ENCODE measurements around the gene HOXA4.

The HOXA4 gene

GRCh38 chr7:27101171-27101956 is 29.2 kb downstream of the HOXA4 start:
- Histone ChIP-seq H3K27ac (ENCODE audit: low read depth, low read length) (no peak overlapping the region), H2BK15ac (replicated peaks; ENCODE audit: low read depth) (no peak overlapping the region), H3K79me2 (ENCODE audit: control insufficient read depth, insufficient read depth, low read length) (no peaks in the 10 kb centered on the region), H3K18ac (ENCODE audit: low read length) (no peak overlapping the region), H3K56ac (ENCODE audit: low read length) (no peak overlapping the region), H4K5ac (ENCODE audit: low read length) (no peak overlapping the region), H3K79me1 (ENCODE audit: low read length) (no peaks in the 10 kb centered on the region), H2BK5ac (ENCODE audit: low read length) (no peak overlapping the region), H3K4me1 (ENCODE audit: control insufficient read depth, low read depth, low read length) (no peaks in the 10 kb centered on the region), H4K8ac (ENCODE audit: low read depth, low read length) (no peak overlapping the region), H3K27me3 (ENCODE audit: insufficient read depth, low read length, poor library complexity) (peaks cover 93% of the 10 kb centered on the region), H3K4me2 (ENCODE audit: low read length) (peak overlapping the region; percentile 21), H3K9ac (ENCODE audit: low read length) (no peak overlapping the region), H3K4me3 (ENCODE audit: low read length) (no peak overlapping the region), H3K23ac (ENCODE audit: low read length) (no peak overlapping the region), H3K36me3 (ENCODE audit: control insufficient read depth, insufficient read depth, low read length) (no peaks in the 10 kb centered on the region), H3K4ac (ENCODE audit: low read depth, low read length) (no peak overlapping the region), H2BK120ac (ENCODE audit: low read depth, low read length) (no peak overlapping the region), H2AK5ac (ENCODE audit: low read length) (no peak overlapping the region)
- WGBS (ENCODE audit: extremely low coverage, insufficient coverage, low lambda C conversion rate): no CpG with 5 or more reads among the region's 25 CpGs
- no peak for DNase-seq

- Histone ChIP-seq H2BK5ac (ENCODE audit: low read length) (no peak overlapping the region), H2BK15ac (replicated peaks; ENCODE audit: low read depth) (no peak overlapping the region), H2BK120ac (ENCODE audit: low read depth, low read length) (no peak overlapping the region), H3K27me3 (ENCODE audit: insufficient read depth, low read length, poor library complexity) (peaks cover 88% of the 10 kb centered on the region), H3K36me3 (ENCODE audit: control insufficient read depth, insufficient read depth, low read length) (no peaks in the 10 kb centered on the region), H3K4me3 (ENCODE audit: low read length) (no peak overlapping the region), H4K8ac (ENCODE audit: low read depth, low read length) (no peak overlapping the region), H3K18ac (ENCODE audit: low read length) (no peak overlapping the region), H3K79me2 (ENCODE audit: control insufficient read depth, insufficient read depth, low read length) (no peaks in the 10 kb centered on the region), H3K9ac (ENCODE audit: low read length) (no peak overlapping the region), H3K23ac (ENCODE audit: low read length) (no peak overlapping the region), H3K4me2 (ENCODE audit: low read length) (peak overlapping the region; percentile 21), H3K79me1 (ENCODE audit: low read length) (no peaks in the 10 kb centered on the region), H4K5ac (ENCODE audit: low read length) (no peak overlapping the region), H3K27ac (ENCODE audit: low read depth, low read length) (no peak overlapping the region), H2AK5ac (ENCODE audit: low read length) (no peak overlapping the region), H3K4me1 (ENCODE audit: control insufficient read depth, low read depth, low read length) (no peaks in the 10 kb centered on the region), H3K56ac (ENCODE audit: low read length) (no peak overlapping the region), H3K4ac (ENCODE audit: low read depth, low read length) (no peak overlapping the region)
- no CpG with 5 or more reads among the region's 8 CpGs for WGBS (ENCODE audit: extremely low coverage, insufficient coverage, low lambda C conversion rate)
- peak; percentile 63 for DNase-seq
Observed at GRCh38 chr7:27100694-27101170, 29.8 kb downstream of the HOXA4 start.

GRCh38 chr7:27099453-27100370 is 30.8 kb downstream of the HOXA4 start:
- no peak overlapping the region for H3K18ac ChIP-seq (ENCODE audit: low read length)
- no peak for DNase-seq
- no peaks in the 10 kb centered on the region for H3K79me2 ChIP-seq (ENCODE audit: control insufficient read depth, insufficient read depth, low read length)
- no peak overlapping the region for H3K4ac ChIP-seq (ENCODE audit: low read depth, low read length)
- no peaks in the 10 kb centered on the region for H3K4me1 ChIP-seq (ENCODE audit: control insufficient read depth, low read depth, low read length)
- no peak overlapping the region for H3K4me2 ChIP-seq (ENCODE audit: low read length)
- H3K23ac ChIP-seq (ENCODE audit: low read length): no peak overlapping the region
- H3K27ac ChIP-seq (ENCODE audit: low read depth, low read length): no peak overlapping the region
- H2AK5ac ChIP-seq (ENCODE audit: low read length): no peak overlapping the region
- H4K5ac ChIP-seq (ENCODE audit: low read length): no peak overlapping the region
- no peak overlapping the region for H3K56ac ChIP-seq (ENCODE audit: low read length)
- H4K8ac ChIP-seq (ENCODE audit: low read depth, low read length): no peak overlapping the region
- no peak overlapping the region for H3K9ac ChIP-seq (ENCODE audit: low read length)
- peaks cover 89% of the 10 kb centered on the region for H3K27me3 ChIP-seq (ENCODE audit: insufficient read depth, low read length, poor library complexity)
- no peaks in the 10 kb centered on the region for H3K36me3 ChIP-seq (ENCODE audit: control insufficient read depth, insufficient read depth, low read length)
- no peaks in the 10 kb centered on the region for H3K79me1 ChIP-seq (ENCODE audit: low read length)
- H2BK120ac ChIP-seq (ENCODE audit: low read depth, low read length): no peak overlapping the region
- H2BK15ac ChIP-seq (replicated peaks; ENCODE audit: low read depth): no peak overlapping the region
- no peak overlapping the region for H3K4me3 ChIP-seq (ENCODE audit: low read length)
- no peak overlapping the region for H2BK5ac ChIP-seq (ENCODE audit: low read length)
- WGBS (ENCODE audit: extremely low coverage, insufficient coverage, low lambda C conversion rate): no CpG with 5 or more reads among the region's 8 CpGs

GRCh38 chr7:27098578-27099451 is 31.7 kb downstream of the HOXA4 start:
- no peaks in the 10 kb centered on the region for H3K36me3 ChIP-seq (ENCODE audit: control insufficient read depth, insufficient read depth, low read length)
- no peak overlapping the region for H3K27ac ChIP-seq (ENCODE audit: low read depth, low read length)
- no peak overlapping the region for H4K5ac ChIP-seq (ENCODE audit: low read length)
- no peak overlapping the region for H3K18ac ChIP-seq (ENCODE audit: low read length)
- H2BK120ac ChIP-seq (ENCODE audit: low read depth, low read length): no peak overlapping the region
- H3K27me3 ChIP-seq (ENCODE audit: insufficient read depth, low read length, poor library complexity): peaks cover 85% of the 10 kb centered on the region
- H3K56ac ChIP-seq (ENCODE audit: low read length): no peak overlapping the region
- WGBS (ENCODE audit: extremely low coverage, insufficient coverage, low lambda C conversion rate): no CpG with 5 or more reads among the region's 38 CpGs
- no peak overlapping the region for H3K4me3 ChIP-seq (ENCODE audit: low read length)
- peak; percentile 71 for DNase-seq
- no peaks in the 10 kb centered on the region for H3K79me1 ChIP-seq (ENCODE audit: low read length)
- no peak overlapping the region for H3K4ac ChIP-seq (ENCODE audit: low read depth, low read length)
- no peak overlapping the region for H4K8ac ChIP-seq (ENCODE audit: low read depth, low read length)
- H3K79me2 ChIP-seq (ENCODE audit: control insufficient read depth, insufficient read depth, low read length): no peaks in the 10 kb centered on the region
- H3K23ac ChIP-seq (ENCODE audit: low read length): no peak overlapping the region
- no peak overlapping the region for H2BK15ac ChIP-seq (replicated peaks; ENCODE audit: low read depth)
- H2AK5ac ChIP-seq (ENCODE audit: low read length): no peak overlapping the region
- H3K4me2 ChIP-seq (ENCODE audit: low read length): peak overlapping the region; percentile 20
- peaks cover 3% of the 10 kb centered on the region for H3K4me1 ChIP-seq (ENCODE audit: control insufficient read depth, low read depth, low read length)
- no peak overlapping the region for H2BK5ac ChIP-seq (ENCODE audit: low read length)
- H3K9ac ChIP-seq (ENCODE audit: low read length): no peak overlapping the region

GRCh38 chr7:27097686-27098577 is 32.6 kb downstream of the HOXA4 start:
- no peaks in the 10 kb centered on the region for H3K79me2 ChIP-seq (ENCODE audit: control insufficient read depth, insufficient read depth, low read length)
- no peak overlapping the region for H3K9ac ChIP-seq (ENCODE audit: low read length)
- H3K4me1 ChIP-seq (ENCODE audit: control insufficient read depth, low read depth, low read length): peaks cover 3% of the 10 kb centered on the region
- H2BK120ac ChIP-seq (ENCODE audit: low read depth, low read length): no peak overlapping the region
- H3K23ac ChIP-seq (ENCODE audit: low read length): no peak overlapping the region
- no peak overlapping the region for H3K4me3 ChIP-seq (ENCODE audit: low read length)
- peak overlapping the region; percentile 47 for H3K56ac ChIP-seq (ENCODE audit: low read length)
- no peak overlapping the region for H4K8ac ChIP-seq (ENCODE audit: low read depth, low read length)
- H3K18ac ChIP-seq (ENCODE audit: low read length): no peak overlapping the region
- no peak overlapping the region for H4K5ac ChIP-seq (ENCODE audit: low read length)
- no peak overlapping the region for H3K4ac ChIP-seq (ENCODE audit: low read depth, low read length)
- no peak overlapping the region for H2AK5ac ChIP-seq (ENCODE audit: low read length)
- no peaks in the 10 kb centered on the region for H3K36me3 ChIP-seq (ENCODE audit: control insufficient read depth, insufficient read depth, low read length)
- peak overlapping the region; percentile 20 for H3K4me2 ChIP-seq (ENCODE audit: low read length)
- peaks cover 80% of the 10 kb centered on the region for H3K27me3 ChIP-seq (ENCODE audit: insufficient read depth, low read length, poor library complexity)
- H2BK5ac ChIP-seq (ENCODE audit: low read length): no peak overlapping the region
- no peak overlapping the region for H2BK15ac ChIP-seq (replicated peaks; ENCODE audit: low read depth)
- DNase-seq: peak; percentile 59
- WGBS (ENCODE audit: extremely low coverage, insufficient coverage, low lambda C conversion rate): no CpG with 5 or more reads among the region's 35 CpGs
- H3K27ac ChIP-seq (ENCODE audit: low read depth, low read length): no peak overlapping the region
- H3K79me1 ChIP-seq (ENCODE audit: low read length): no peaks in the 10 kb centered on the region

Data from mesendoderm (in vitro differentiated cells).